HCT116 (cell line): ENCODE results near the gene PLD1.
"Not testable (repeated sequence)": the region's sequence is repeated elsewhere in the genome, so short reads cannot be mapped to it uniquely, and the experiment has no call there.

Experiments
- CTCF ChIP-seq, 3 experiments: fragments of 200-600 bp in 1 of 3; sonication (generic) in 1 of 3; IDR thresholded peaks in 2 of 3; conservative IDR thresholded peaks in 1 of 3; 2 replicates each; pipeline ENCODE4 v1.5.1; 2012 to 2017; ENCODE audit warnings: low read depth in 2 of 3, low read length in 2 of 3, antibody characterized with exemption in 1 of 3, borderline replicate concordance in 1 of 3, control low read depth in 1 of 3, mild to moderate bottlenecking in 1 of 3, mixed read lengths in 1 of 3, mixed run types in 1 of 3, moderate library complexity in 1 of 3; ENCODE audit not compliant: insufficient read depth in 1 of 3
- EGR1 ChIP-seq: IDR thresholded peaks from 2 replicates; pipeline ENCODE4 v1.6.1; 2012; ENCODE audit warnings: low read depth
- EZH2 ChIP-seq: fragments of 200-600 bp; sonication (generic); IDR thresholded peaks from 2 replicates; pipeline ENCODE4 v1.6.1; 2017; ENCODE audit warnings: antibody characterized with exemption, mixed run types
- MAX ChIP-seq: IDR thresholded peaks from 2 replicates; pipeline ENCODE4 v1.6.1; 2012
- POLR2A ChIP-seq: IDR thresholded peaks from 2 replicates; pipeline ENCODE4 v1.7.0; 2011; ENCODE audit warnings: borderline replicate concordance; ENCODE audit not compliant: insufficient read depth, insufficient read length; ENCODE audit errors: extremely low read depth
- POLR2AphosphoS5 ChIP-seq: IDR thresholded peaks from 2 replicates; pipeline ENCODE4 v1.6.1; 2011; ENCODE audit warnings: mild to moderate bottlenecking, low read depth, low read length, moderate library complexity
- RAD21 ChIP-seq: IDR thresholded peaks from 2 replicates; pipeline ENCODE4 v1.6.1; 2012; ENCODE audit warnings: low read depth, mild to moderate bottlenecking
- SIN3A ChIP-seq: IDR thresholded peaks from 2 replicates; pipeline ENCODE4 v1.6.1; 2012; ENCODE audit warnings: low read depth
- YY1 ChIP-seq: IDR thresholded peaks from 2 replicates; pipeline ENCODE4 v1.6.1; 2011; ENCODE audit warnings: low read length, low read depth, moderate library complexity, mild to moderate bottlenecking; ENCODE audit not compliant: insufficient replicate concordance; ENCODE audit errors: extremely low read depth

GRCh38 chr3:171746320-171747222 lies 63.7 kb downstream of the PLD1 start:
- TF ChIP-seq CTCF (IDR thresholded peaks at IDR 0.05 in 2 of 3, conservative IDR thresholded peaks at IDR 0.05 in 1 of 3; ENCODE audit: borderline replicate concordance in 1 of 3, insufficient read depth in 1 of 3, low read depth in 2 of 3, low read length in 2 of 3); YY1; POLR2A; MAX; EGR1; SIN3A; POLR2AphosphoS5; EZH2; RAD21: not testable (repeated sequence)
